Trophoblast cell (in vitro differentiated cells and primary cell): ENCODE measurements around the gene TYW1B.
"Not testable (repeated sequence)": the region's sequence is repeated elsewhere in the genome, so short reads cannot be mapped to it uniquely, and the experiment has no call there.

ENCODE experiments used
- DNase-seq, 2 donors: peaks; one replicate each; pipeline ENCODE4 v3.0.0-alpha.2; 2016
- H2AFZ ChIP-seq: 2 replicates; pipeline ENCODE4 v1.6.1; 2013; ENCODE audit warnings: low read length, moderate library complexity, mild to moderate bottlenecking; ENCODE audit not compliant: insufficient read depth, poor library complexity
- H2AK5ac ChIP-seq: 2 replicates; pipeline ENCODE4 v1.6.1; 2013; ENCODE audit warnings: mild to moderate bottlenecking, low read length
- H2BK120ac ChIP-seq: 2 replicates; pipeline ENCODE4 v1.6.1; 2013; ENCODE audit warnings: low read length, mild to moderate bottlenecking, moderate library complexity; ENCODE audit not compliant: insufficient read depth, poor library complexity
- H2BK12ac ChIP-seq: 2 replicates; pipeline ENCODE4 v1.6.1; 2013; ENCODE audit warnings: mild to moderate bottlenecking, low read length, moderate library complexity
- H2BK5ac ChIP-seq: 2 replicates; pipeline ENCODE4 v1.6.1; 2013; ENCODE audit warnings: low read length, low read depth, moderate library complexity, mild to moderate bottlenecking; ENCODE audit not compliant: poor library complexity
- H3K14ac ChIP-seq: 2 replicates; pipeline ENCODE4 v1.6.1; 2013; ENCODE audit warnings: mild to moderate bottlenecking, low read length
- H3K18ac ChIP-seq: 2 replicates; pipeline ENCODE4 v1.6.1; 2013; ENCODE audit warnings: mild to moderate bottlenecking, low read length
- H3K23ac ChIP-seq: 2 replicates; pipeline ENCODE4 v1.6.1; 2013; ENCODE audit warnings: low read length
- H3K27ac ChIP-seq: 2 replicates; pipeline ENCODE4 v1.5.1; 2013; ENCODE audit warnings: low read depth, mild to moderate bottlenecking, inconsistent platforms, low read length, moderate library complexity
- H3K27me3 ChIP-seq: 2 replicates; pipeline ENCODE4 v1.6.1; 2013; ENCODE audit warnings: inconsistent platforms, mild to moderate bottlenecking, low read length, moderate library complexity; ENCODE audit not compliant: insufficient read depth
- H3K36me3 ChIP-seq, 2 experiments: 1 replicate in 1 of 2; 2 replicates in 1 of 2; pipeline ENCODE4 v1.6.1; 2013; ENCODE audit warnings: low read length in 2 of 2, mild to moderate bottlenecking in 2 of 2, moderate library complexity in 1 of 2; ENCODE audit not compliant: insufficient read depth in 2 of 2, control insufficient read depth in 1 of 2
- H3K4ac ChIP-seq: 2 replicates; pipeline ENCODE4 v1.6.1; 2013; ENCODE audit warnings: low read depth, mild to moderate bottlenecking, low read length, moderate library complexity
- H3K4me1 ChIP-seq, 2 experiments: 1 replicate in 1 of 2; 2 replicates in 1 of 2; pipeline ENCODE4 v1.6.1; 2013; ENCODE audit warnings: low read length in 2 of 2, mild to moderate bottlenecking in 2 of 2, moderate library complexity in 1 of 2; ENCODE audit not compliant: insufficient read depth in 2 of 2, control insufficient read depth in 1 of 2
- H3K4me2 ChIP-seq: 2 replicates; pipeline ENCODE4 v1.6.1; 2013; ENCODE audit warnings: inconsistent platforms, mild to moderate bottlenecking, low read length, moderate library complexity
- H3K4me3 ChIP-seq: 2 replicates; pipeline ENCODE4 v1.5.1; 2013; ENCODE audit warnings: mild to moderate bottlenecking, low read depth, low read length, inconsistent platforms
- H3K79me1 ChIP-seq: one replicate; pipeline ENCODE4 v1.6.1; 2013; ENCODE audit warnings: low read length
- H3K79me2 ChIP-seq: 2 replicates; pipeline ENCODE4 v1.6.1; 2013; ENCODE audit warnings: low read length, mild to moderate bottlenecking; ENCODE audit not compliant: control insufficient read depth, insufficient read depth, poor library complexity
- H3K9ac ChIP-seq: 2 replicates; pipeline ENCODE4 v1.6.1; 2013; ENCODE audit warnings: mild to moderate bottlenecking, low read length
- H3K9me3 ChIP-seq: 2 replicates; pipeline ENCODE4 v1.6.1; 2013; ENCODE audit warnings: low read depth, mild to moderate bottlenecking, control low read depth, inconsistent platforms, low read length; ENCODE audit not compliant: insufficient read depth
- H4K12ac ChIP-seq: 2 replicates; pipeline ENCODE4 v1.6.1; 2013; ENCODE audit warnings: low read depth, mild to moderate bottlenecking, low read length, moderate library complexity
- H4K8ac ChIP-seq: 2 replicates; pipeline ENCODE4 v1.6.1; 2013; ENCODE audit warnings: low read depth, mild to moderate bottlenecking, low read length, moderate library complexity
- H4K91ac ChIP-seq: one replicate; pipeline ENCODE4 v1.6.1; 2013; ENCODE audit warnings: low read depth, mild to moderate bottlenecking, low read length, moderate library complexity
- WGBS: extraction: QIAGEN DNeasy Blood & Tissue Kit; methylation state at CpG from one replicate; pipeline ENCODE4 v1.1.7; 2013; ENCODE audit warnings: missing lambda C conversion rate; ENCODE audit not compliant: insufficient read length, insufficient coverage; ENCODE audit errors: extremely low coverage; 5-methylcytosine and 5-hydroxymethylcytosine counted together

Gene TYW1B

GRCh38 chr7:72626428-72627011 is 201.5 kb downstream of the TYW1B start:
- H3K14ac ChIP-seq, DNase-seq, H3K27ac ChIP-seq, H3K27me3 ChIP-seq, H4K8ac ChIP-seq, H3K36me3 ChIP-seq, H3K4me2 ChIP-seq, H3K4me3 ChIP-seq, H3K18ac ChIP-seq, H4K12ac ChIP-seq, H4K91ac ChIP-seq, H3K23ac ChIP-seq, H3K4me1 ChIP-seq, H3K4ac ChIP-seq, H2AK5ac ChIP-seq, H2BK12ac ChIP-seq, H3K9ac ChIP-seq, H3K79me2 ChIP-seq, H3K9me3 ChIP-seq, H2BK120ac ChIP-seq, H2AFZ ChIP-seq, H2BK5ac ChIP-seq, H3K79me1 ChIP-seq: not testable (repeated sequence)
- no CpG with 5 or more reads among the region's 7 CpGs for WGBS

- no CpG with 5 or more reads among the region's 4 CpGs for WGBS
- not testable (repeated sequence) for H3K4me1 ChIP-seq
Observed at GRCh38 chr7:72625721-72626423, 202.1 kb downstream of the TYW1B start.

GRCh38 chr7:72622532-72622931 is 205.5 kb downstream of the TYW1B start:
- H3K79me1 ChIP-seq: no peaks in the 10 kb centered on the region
- H2BK5ac ChIP-seq: no peak overlapping the region
- no peak overlapping the region for H2BK12ac ChIP-seq
- H3K14ac ChIP-seq: no peak overlapping the region
- no peak overlapping the region for H3K18ac ChIP-seq
- no peak overlapping the region for H4K91ac ChIP-seq
- no peak overlapping the region for H3K4ac ChIP-seq
- H2AFZ ChIP-seq: no peak overlapping the region
- no peaks in the 10 kb centered on the region for H3K4me1 ChIP-seq
- no peaks in the 10 kb centered on the region for H3K27me3 ChIP-seq
- H4K8ac ChIP-seq: no peak overlapping the region
- H3K23ac ChIP-seq: no peak overlapping the region
- H2AK5ac ChIP-seq: no peak overlapping the region
- H3K27ac ChIP-seq: no peak overlapping the region
- peaks cover 0 to 2% of the 10 kb centered on the region in 2 experiments for H3K36me3 ChIP-seq
- H3K9ac ChIP-seq: no peak overlapping the region
- no peak overlapping the region for H4K12ac ChIP-seq
- no peaks in the 10 kb centered on the region for H3K9me3 ChIP-seq
- H3K79me2 ChIP-seq: no peaks in the 10 kb centered on the region
- no peak overlapping the region for H2BK120ac ChIP-seq
- WGBS: 100% methylated on average over 1 of the region's 8 CpGs
- H3K4me2 ChIP-seq: no peak overlapping the region
- no peak for DNase-seq
- peak overlapping the region; percentile 59 for H3K4me3 ChIP-seq

More at GRCh38 chr7:72625721-72626423, 202.1 kb downstream of the TYW1B start:
- not testable (repeated sequence) for H4K12ac ChIP-seq, H3K4me3 ChIP-seq, H3K4me2 ChIP-seq, H3K27me3 ChIP-seq, H3K9me3 ChIP-seq, H2BK12ac ChIP-seq, H2BK5ac ChIP-seq, H3K79me2 ChIP-seq, H3K79me1 ChIP-seq, H3K23ac ChIP-seq, H2AK5ac ChIP-seq, H3K18ac ChIP-seq, H4K91ac ChIP-seq, H3K14ac ChIP-seq, H3K27ac ChIP-seq, DNase-seq, H4K8ac ChIP-seq, H3K4ac ChIP-seq, H2AFZ ChIP-seq, H3K9ac ChIP-seq, H3K36me3 ChIP-seq, H2BK120ac ChIP-seq

- not testable (repeated sequence) for H2BK120ac ChIP-seq, H3K27me3 ChIP-seq, H3K4me3 ChIP-seq, H3K4me1 ChIP-seq, H4K8ac ChIP-seq, H2BK5ac ChIP-seq, H3K27ac ChIP-seq, H3K18ac ChIP-seq, H3K79me2 ChIP-seq, H3K9me3 ChIP-seq, H3K79me1 ChIP-seq, H3K4ac ChIP-seq, H3K23ac ChIP-seq, H2BK12ac ChIP-seq, H4K91ac ChIP-seq, H4K12ac ChIP-seq, H3K36me3 ChIP-seq, H2AK5ac ChIP-seq, H3K4me2 ChIP-seq, H3K14ac ChIP-seq, H3K9ac ChIP-seq, H2AFZ ChIP-seq
- DNase-seq: peak in 1 of 2 donors; percentile 64
- no CpG with 5 or more reads among the region's 3 CpGs for WGBS
Observed at GRCh38 chr7:72621761-72622187, 206.2 kb downstream of the TYW1B start.
